GM18502 (cell line): ENCODE measurements around the gene SMO.
"Not testable (repeated sequence)": the region's sequence is repeated elsewhere in the genome, so short reads cannot be mapped to it uniquely, and the experiment has no call there.

Source experiments
- ATAC-seq: cut with Tn5 transposase; IDR thresholded peaks from one replicate; pipeline ENCODE4 v1.9.1; 2021; ENCODE audit warnings: mild to moderate bottlenecking; ENCODE audit not compliant: unreplicated experiment, poor library complexity

SMO gene

GRCh38 chr7:129205987-129206785 is 17.8 kb downstream of the SMO start:
- ATAC-seq, result no peak

GRCh38 chr7:129208667-129209066 is 20.2 kb downstream of the SMO start:
- ATAC-seq, result no peak

DNA sequence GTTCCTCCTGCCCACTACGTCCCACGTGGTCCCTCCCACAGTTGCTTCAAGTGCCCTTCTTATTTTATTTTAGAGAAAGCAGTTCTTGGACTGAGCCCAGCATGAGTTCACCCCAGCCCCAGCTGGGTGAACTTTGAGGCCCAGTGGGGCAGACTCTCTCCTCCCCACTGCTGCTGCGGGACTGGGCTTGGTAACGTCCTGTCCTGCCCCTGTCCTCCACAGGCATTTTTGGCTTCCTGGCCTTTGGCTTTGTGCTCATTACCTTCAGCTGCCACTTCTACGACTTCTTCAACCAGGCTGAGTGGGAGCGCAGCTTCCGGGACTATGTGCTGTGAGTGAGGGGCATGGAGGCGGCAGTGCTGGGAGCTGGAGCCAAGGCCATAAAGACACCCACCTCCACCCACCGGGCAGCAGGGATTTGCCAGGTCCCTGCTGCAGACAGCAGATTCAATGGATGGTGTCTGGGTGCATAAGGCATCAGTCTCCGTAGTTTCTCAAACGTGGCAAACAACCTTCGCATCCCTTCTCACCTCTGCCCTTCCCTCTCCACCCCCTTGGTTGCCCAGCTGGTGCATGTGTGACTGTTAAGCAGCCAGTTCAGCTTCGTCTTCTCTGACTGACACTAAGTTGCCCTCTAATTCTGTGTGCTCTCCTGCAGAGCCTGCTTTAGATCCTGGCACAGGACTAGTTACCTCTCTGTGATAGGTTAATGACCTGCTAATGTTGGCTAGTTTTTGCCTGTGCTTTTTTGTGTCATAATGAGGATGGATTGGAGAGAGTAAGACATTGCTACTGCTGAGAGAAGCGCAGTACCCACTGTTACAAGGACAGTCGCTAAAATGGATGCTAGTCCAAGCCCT is 20.9 kb downstream of the SMO start:
- ATAC-seq, result no peak

GRCh38 chr7:129210256-129210988 is 22.0 kb downstream of the SMO start:
- ATAC-seq, result no peak

GRCh38 chr7:129210989-129211312 is 22.5 kb downstream of the SMO start:
- ATAC-seq, result no peak

DNA sequence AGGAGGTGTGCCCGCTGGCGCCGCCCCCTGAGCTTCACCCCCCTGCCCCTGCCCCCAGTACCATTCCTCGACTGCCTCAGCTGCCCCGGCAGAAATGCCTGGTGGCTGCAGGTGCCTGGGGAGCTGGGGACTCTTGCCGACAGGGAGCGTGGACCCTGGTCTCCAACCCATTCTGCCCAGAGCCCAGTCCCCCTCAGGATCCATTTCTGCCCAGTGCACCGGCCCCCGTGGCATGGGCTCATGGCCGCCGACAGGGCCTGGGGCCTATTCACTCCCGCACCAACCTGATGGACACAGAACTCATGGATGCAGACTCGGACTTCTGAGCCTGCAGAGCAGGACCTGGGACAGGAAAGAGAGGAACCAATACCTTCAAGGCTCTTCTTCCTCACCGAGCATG is 23.7 kb downstream of the SMO start:
- no peak for ATAC-seq

DNA sequence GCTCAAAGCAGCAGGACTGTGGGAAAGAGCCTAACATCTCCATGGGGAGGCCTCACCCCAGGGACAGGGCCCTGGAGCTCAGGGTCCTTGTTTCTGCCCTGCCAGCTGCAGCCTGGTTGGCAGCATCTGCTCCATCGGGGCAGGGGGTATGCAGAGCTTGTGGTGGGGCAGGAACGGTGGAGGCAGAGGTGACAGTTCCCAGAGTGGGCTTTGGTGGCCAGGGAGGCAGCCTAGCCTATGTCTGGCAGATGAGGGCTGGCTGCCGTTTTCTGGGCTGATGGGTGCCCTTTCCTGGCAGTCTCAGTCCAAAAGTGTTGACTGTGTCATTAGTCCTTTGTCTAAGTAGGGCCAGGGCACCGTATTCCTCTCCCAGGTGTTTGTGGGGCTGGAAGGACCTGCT is 24.2 kb downstream of the SMO start:
- ATAC-seq, result no peak

- ATAC-seq, result no peak
These were observed 25.4 kb downstream of the SMO start for GRCh38 chr7:129213828-129214227.

DNA sequence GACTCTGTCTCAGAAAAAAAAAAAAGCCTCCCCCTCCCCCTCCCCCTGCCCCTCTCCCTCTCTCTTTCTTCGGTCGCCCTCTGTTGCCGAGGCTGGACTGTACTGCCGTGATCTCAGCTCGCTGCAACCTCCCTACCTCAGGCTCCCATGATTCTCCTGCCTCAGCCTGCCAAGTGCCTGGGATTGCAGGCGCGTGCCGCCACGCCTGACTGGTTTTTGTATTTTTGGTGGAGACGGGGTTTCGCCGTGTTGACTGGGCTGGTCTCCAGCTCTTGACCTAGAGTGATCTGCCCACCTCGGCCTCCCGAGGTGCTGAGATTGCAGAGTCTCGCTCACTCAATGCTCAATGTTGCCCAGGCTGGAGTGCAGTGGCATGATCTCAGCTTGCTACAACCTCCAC is 27.3 kb downstream of the SMO start:
- ATAC-seq, result not testable (repeated sequence)

DNA sequence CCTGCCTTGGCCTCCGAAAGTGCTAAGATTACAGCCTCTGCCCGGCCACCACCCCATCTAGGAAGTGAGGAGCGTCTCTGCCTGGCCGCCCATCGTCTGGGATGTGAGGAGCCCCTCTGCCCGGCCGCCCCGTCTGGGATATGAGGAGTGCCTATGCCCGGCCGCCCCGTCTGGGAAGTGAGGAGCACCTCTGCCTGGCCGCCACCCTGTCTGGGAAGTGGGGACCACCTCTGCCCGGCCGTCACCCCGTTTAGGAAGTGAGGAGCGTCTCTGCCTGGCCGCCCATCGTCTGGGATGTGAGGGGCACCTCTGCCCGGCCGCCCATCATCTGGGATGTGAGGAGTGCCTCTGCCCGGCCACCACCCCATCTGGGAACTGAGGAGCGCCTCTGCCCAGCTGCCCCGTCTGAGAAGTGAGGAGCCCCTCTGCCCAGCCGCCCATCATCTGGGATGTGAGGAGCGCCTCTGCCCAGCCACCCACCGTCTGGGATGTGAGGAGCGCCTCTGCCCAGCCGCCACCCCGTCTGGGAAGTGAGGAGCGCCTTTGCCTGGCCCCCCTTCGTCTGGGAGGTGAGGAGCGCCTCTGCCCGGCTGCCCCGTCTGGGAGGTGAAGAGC is 27.8 kb downstream of the SMO start:
- not testable (repeated sequence) for ATAC-seq

DNA sequence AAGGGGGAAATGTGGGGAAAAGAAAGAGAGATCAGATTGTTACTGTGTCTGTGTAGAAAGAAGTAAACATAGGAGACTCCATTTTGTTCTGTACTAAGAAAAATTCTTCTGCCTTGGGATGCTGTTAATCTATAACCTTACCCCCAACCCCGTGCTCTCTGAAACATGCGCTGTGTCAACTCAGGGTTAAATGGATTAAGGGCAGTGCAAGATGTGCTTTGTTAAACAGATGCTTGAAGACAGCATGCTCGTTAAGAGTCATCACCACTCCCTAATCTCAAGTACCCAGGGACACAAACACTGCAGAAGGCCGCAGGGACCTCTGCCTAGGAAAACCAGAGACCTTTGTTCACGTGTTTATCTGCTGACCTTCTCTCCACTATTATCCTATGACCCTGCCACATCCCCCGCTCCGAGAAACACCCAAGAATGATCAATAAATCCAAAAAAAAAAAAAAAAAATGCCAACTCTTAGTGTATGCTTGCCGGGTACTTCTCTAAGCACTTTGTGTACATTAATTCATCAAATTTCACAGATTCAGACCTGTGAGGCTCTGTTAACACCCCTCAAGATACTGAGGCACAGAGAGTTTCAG is 28.5 kb downstream of the SMO start:
- not testable (repeated sequence) for ATAC-seq

GRCh38 chr7:129218514-129219062 is 30.2 kb downstream of the SMO start:
- peak; percentile 58 for ATAC-seq

DNA sequence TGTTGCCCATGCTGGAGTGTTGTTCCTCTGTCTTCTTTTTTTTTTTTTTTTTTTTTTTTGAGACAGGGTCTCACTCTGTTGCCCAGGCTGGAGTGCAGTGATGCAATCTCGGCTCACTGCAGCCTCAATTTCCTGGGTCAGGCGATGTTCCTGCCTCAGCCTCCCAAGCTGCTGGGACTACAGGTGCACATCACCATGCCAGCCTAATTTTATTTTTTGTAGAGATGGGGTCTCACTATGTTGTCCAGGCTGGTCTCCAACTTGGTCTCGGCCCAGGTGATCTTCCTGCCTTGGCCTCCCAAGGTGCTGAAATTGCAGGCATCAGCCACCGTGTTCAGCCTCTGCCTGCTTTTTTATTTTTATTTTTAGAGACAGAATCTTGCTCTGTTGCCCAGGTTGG is 30.7 kb downstream of the SMO start:
- not testable (repeated sequence) for ATAC-seq

DNA sequence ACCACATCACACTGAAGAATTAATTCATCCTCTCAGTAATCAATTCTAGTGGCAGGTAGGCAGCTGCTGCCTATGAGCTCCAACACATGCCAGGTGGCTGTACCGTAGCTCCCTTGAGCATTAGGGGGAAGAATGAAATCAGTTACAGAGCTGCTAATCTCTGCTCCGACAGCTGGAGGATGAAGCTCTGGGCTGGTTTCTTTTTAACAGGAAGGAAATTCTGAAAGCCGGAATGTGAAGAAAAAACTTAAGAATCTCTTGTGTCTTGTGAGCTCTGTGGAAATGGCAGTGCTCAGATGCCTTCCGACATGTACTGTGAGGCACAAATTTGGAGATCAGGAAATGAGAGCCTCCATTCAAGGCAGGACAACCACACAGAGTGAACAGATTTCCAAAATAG is 33.6 kb downstream of the SMO start:
- ATAC-seq, result no peak

GRCh38 chr7:129224251-129225205 is 36.1 kb downstream of the SMO start, which contains the start of gene AHCYL2:
TSS of gene AHCYL2 (plus strand) at chr7:129225030.
- peak; percentile 91 for ATAC-seq

DNA sequence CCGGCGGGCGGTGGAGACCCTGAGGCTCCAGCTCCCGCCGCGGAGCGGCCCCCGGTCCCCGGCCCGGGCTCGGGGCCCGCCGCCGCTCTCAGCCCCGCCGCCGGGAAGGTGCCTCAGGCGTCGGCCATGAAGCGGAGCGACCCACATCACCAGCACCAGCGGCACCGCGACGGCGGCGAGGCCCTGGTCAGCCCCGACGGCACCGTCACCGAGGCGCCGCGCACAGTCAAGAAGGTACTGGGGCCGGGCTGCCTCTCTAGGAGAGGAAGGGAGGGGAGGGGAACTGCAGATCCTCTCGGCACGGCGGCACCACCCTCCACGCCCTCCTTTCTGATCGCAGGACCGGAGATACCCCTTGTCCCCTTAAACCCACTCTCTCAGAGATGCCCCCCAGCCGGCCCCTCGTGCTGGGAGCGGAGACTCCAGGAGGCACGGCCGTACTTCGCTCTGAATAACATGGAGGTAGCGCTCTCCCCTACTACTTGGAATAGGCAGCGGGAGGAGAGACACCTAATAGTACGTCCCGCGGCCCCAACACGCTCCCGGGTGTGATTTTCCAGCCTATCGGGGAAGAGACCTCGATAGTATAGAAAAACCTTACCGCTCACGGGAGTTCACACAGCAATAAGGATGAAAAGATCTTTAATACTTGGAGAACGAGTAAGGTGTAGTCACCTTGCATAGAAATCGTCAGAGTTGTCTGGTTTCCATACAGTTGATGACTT is 36.9 kb downstream of the SMO start:
- ATAC-seq, result peak; percentile 44

DNA sequence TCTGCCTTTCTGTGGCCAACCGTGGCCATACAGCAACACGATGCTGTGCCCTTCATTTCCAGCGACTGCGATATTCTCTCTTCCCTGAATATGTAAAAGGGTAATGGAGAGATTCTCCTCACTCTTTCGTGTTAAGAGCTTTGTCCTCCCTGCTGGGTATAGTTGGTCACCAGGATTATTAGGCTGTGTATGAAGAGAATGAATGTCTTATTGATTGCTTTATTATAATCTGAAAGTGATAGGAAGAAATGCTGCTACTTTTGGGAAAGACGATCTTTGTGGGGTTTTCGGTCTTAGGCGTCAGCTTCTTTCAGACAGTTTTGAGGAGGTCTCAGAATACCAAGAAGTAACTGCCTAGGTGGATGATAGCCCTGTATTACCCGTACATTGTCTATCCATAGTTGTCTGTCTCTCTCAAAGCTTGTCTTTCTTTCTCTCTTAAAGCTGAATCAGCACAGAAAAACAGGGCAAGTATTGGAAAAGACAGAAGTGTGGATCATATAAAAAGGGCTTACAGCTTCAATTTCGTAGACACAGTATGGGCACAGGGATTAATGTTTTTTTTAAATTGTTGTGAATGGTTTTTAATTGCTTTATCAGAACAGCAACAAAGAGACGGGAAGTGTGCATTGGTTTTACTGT is 37.6 kb downstream of the SMO start:
- no peak for ATAC-seq
